RWPE2 (cell line): ENCODE data around the gene STOML2.

Experiments used
- ATAC-seq: fragments of 200-7000 bp; cut with Tn5 transposase; 3 replicates; pipeline ENCODE4 v1.9.1; 2021; ENCODE audit warnings: low read depth
- DNase-seq: peaks from one replicate; pipeline ENCODE4 v3.0.0-alpha.2; 2020; ENCODE audit warnings: low spot score
- H3K27ac ChIP-seq: fragments of 450-650 bp; 2 replicates; pipeline ENCODE4 v1.5.1; 2017; ENCODE audit warnings: mild to moderate bottlenecking; ENCODE audit not compliant: poor library complexity, severe bottlenecking
- H3K27me3 ChIP-seq: fragments of 250-450 bp; sonication (Bioruptor Pico); 2 replicates; pipeline ENCODE4 v1.5.1; 2021; ENCODE audit warnings: mild to moderate bottlenecking, moderate library complexity; ENCODE audit not compliant: insufficient read depth, poor library complexity, severe bottlenecking
- H3K36me3 ChIP-seq: fragments of 250-450 bp; sonication (Bioruptor Pico); 2 replicates; pipeline ENCODE4 v1.5.1; 2020; ENCODE audit warnings: low read depth, mild to moderate bottlenecking, moderate library complexity
- H3K4me1 ChIP-seq: fragments of 250-450 bp; sonication (Bioruptor Pico); 2 replicates; pipeline ENCODE4 v1.5.1; 2021; ENCODE audit warnings: mild to moderate bottlenecking, moderate library complexity; ENCODE audit not compliant: insufficient read depth, poor library complexity, severe bottlenecking
- H3K4me3 ChIP-seq: fragments of 250-450 bp; sonication (Bioruptor Pico); 2 replicates; pipeline ENCODE4 v1.5.1; 2021; ENCODE audit warnings: mild to moderate bottlenecking, moderate library complexity; ENCODE audit not compliant: severe bottlenecking
- H3K9me3 ChIP-seq: fragments of 250-450 bp; sonication (Bioruptor Pico); 2 replicates; pipeline ENCODE4 v1.5.1; 2021; ENCODE audit warnings: mild to moderate bottlenecking, moderate library complexity; ENCODE audit not compliant: severe bottlenecking
- CTCF ChIP-seq: fragments of 450-650 bp; IDR thresholded peaks from one replicate; pipeline ENCODE4 v1.5.1; 2017; ENCODE audit warnings: mild to moderate bottlenecking, moderate library complexity; ENCODE audit not compliant: poor library complexity, severe bottlenecking

Gene STOML2

GRCh38 chr9:35107297-35108290 lies 4.7 kb upstream of the STOML2 start:
- no peak for ATAC-seq
- H3K4me1 ChIP-seq: peaks cover 15% of the 10 kb centered on the region
- H3K27me3 ChIP-seq: no peaks in the 10 kb centered on the region
- no peak overlapping the region for H3K27ac ChIP-seq
- no peak for DNase-seq
- TF ChIP-seq CTCF: no peak
- peaks cover 42% of the 10 kb centered on the region for H3K36me3 ChIP-seq
- no peaks in the 10 kb centered on the region for H3K9me3 ChIP-seq
- no peak overlapping the region for H3K4me3 ChIP-seq

GRCh38 chr9:35106343-35106730 lies 3.4 kb upstream of the STOML2 start:
- H3K4me3 ChIP-seq: no peak overlapping the region
- H3K4me1 ChIP-seq: peaks cover 8% of the 10 kb centered on the region
- peaks cover 52% of the 10 kb centered on the region for H3K36me3 ChIP-seq
- DNase-seq: no peak
- no peak for TF ChIP-seq CTCF
- ATAC-seq: no peak
- H3K9me3 ChIP-seq: no peaks in the 10 kb centered on the region
- H3K27ac ChIP-seq: no peak overlapping the region
- H3K27me3 ChIP-seq: no peaks in the 10 kb centered on the region

GRCh38 chr9:35105571-35106342 lies 2.8 kb upstream of the STOML2 start:
- H3K36me3 ChIP-seq: peaks cover 57% of the 10 kb centered on the region
- no peaks in the 10 kb centered on the region for H3K27me3 ChIP-seq
- no peak overlapping the region for H3K4me3 ChIP-seq
- peaks cover 7% of the 10 kb centered on the region for H3K4me1 ChIP-seq
- H3K9me3 ChIP-seq: no peaks in the 10 kb centered on the region
- DNase-seq (no peak), ATAC-seq (no peak)
- no peak for TF ChIP-seq CTCF
- no peak overlapping the region for H3K27ac ChIP-seq

GRCh38 chr9:35105126-35105525 lies 2.2 kb upstream of the STOML2 start:
- H3K27ac ChIP-seq: no peak overlapping the region
- H3K36me3 ChIP-seq: peaks cover 64% of the 10 kb centered on the region
- peaks cover under 1% of the 10 kb centered on the region for H3K4me1 ChIP-seq
- no peaks in the 10 kb centered on the region for H3K9me3 ChIP-seq
- H3K27me3 ChIP-seq: no peaks in the 10 kb centered on the region
- DNase-seq: no peak
- TF ChIP-seq CTCF: no peak
- H3K4me3 ChIP-seq: no peak overlapping the region
- no peak for ATAC-seq
